CD8-positive, alpha-beta memory T cell (primary cell): ENCODE results near the gene SLBP. TPM values are rescaled to one million over a fixed set of nuclear protein-coding genes. Genes with fewer than 3 reads are reported as not detected.

Experiments used
- CTCF ChIA-PET: fragments of 350-600 bp; sonication (Branson Sonifier 250); formaldehyde crosslinking; loops from one replicate; lab custom pipeline; 2021; ENCODE audit warnings: antibody characterized with exemption; lab: Charles Lee
- POLR2A ChIA-PET: fragments of 350-600 bp; sonication (Branson Sonifier 250); formaldehyde crosslinking; loops from one replicate; lab custom pipeline; 2021; ENCODE audit warnings: antibody characterized with exemption; lab: Charles Lee
- DNase-seq, 5 donors: peaks; one replicate each; pipeline versions ENCODE4 v3.0.0 to v3.0.0-alpha.2; 2020 to 2022; ENCODE audit warnings: mixed read lengths in 1 of 5
- H3K27ac ChIP-seq: one replicate; pipeline ENCODE4 v1.7.0; 2013; ENCODE audit warnings: low read depth, mild to moderate bottlenecking, low read length, moderate library complexity
- H3K27me3 ChIP-seq: 2 replicates; pipeline ENCODE4 v1.7.0; 2013; ENCODE audit warnings: low read length, mild to moderate bottlenecking; ENCODE audit not compliant: insufficient read depth, poor library complexity, severe bottlenecking
- H3K36me3 ChIP-seq: 2 replicates; pipeline ENCODE4 v1.7.0; 2013; ENCODE audit warnings: mild to moderate bottlenecking, low read length, moderate library complexity; ENCODE audit not compliant: insufficient read depth
- H3K4me1 ChIP-seq: 2 replicates; pipeline ENCODE4 v1.7.0; 2013; ENCODE audit warnings: mild to moderate bottlenecking, low read length, moderate library complexity; ENCODE audit not compliant: insufficient read depth
- H3K4me3 ChIP-seq: 2 replicates; pipeline ENCODE4 v1.7.0; 2013; ENCODE audit warnings: mild to moderate bottlenecking, low read length
- H3K9me3 ChIP-seq: 2 replicates; pipeline ENCODE4 v1.7.0; 2013; ENCODE audit warnings: mild to moderate bottlenecking, low read length
- H3K27ac Mint-ChIP-seq, 8 donors: one replicate each; pipeline ENCODE4 v1.8.0; 2020 to 2021; ENCODE audit warnings: mixed read lengths in 8 of 8, mild to moderate bottlenecking in 6 of 8, inconsistent platforms in 3 of 8, moderate library complexity in 3 of 8
- H3K27me3 Mint-ChIP-seq, 2 donors: one replicate each; pipeline ENCODE4 v1.8.0; 2020 to 2021; ENCODE audit warnings: mixed read lengths in 2 of 2, mild to moderate bottlenecking in 1 of 2, moderate library complexity in 1 of 2
- H3K36me3 Mint-ChIP-seq, 3 donors: one replicate each; pipeline ENCODE4 v1.8.0; 2020 to 2021; ENCODE audit warnings: mixed read lengths in 3 of 3, inconsistent platforms in 1 of 3, mild to moderate bottlenecking in 1 of 3
- H3K4me1 Mint-ChIP-seq, 3 donors: one replicate each; pipeline ENCODE4 v1.8.0; 2020 to 2021; ENCODE audit warnings: mixed read lengths in 3 of 3, inconsistent platforms in 1 of 3, mild to moderate bottlenecking in 1 of 3
- H3K4me3 Mint-ChIP-seq, 7 donors: one replicate each; pipeline ENCODE4 v1.8.0; 2020 to 2021; ENCODE audit warnings: mixed read lengths in 7 of 7, mild to moderate bottlenecking in 6 of 7, moderate library complexity in 4 of 7, inconsistent platforms in 2 of 7
- H3K9me3 Mint-ChIP-seq, 5 donors: one replicate each; pipeline ENCODE4 v1.8.0; 2020 to 2022; ENCODE audit warnings: mixed read lengths in 5 of 5, mild to moderate bottlenecking in 3 of 5, moderate library complexity in 2 of 5, inconsistent platforms in 1 of 5
- polyA plus RNA-seq: library from polyadenylated mRNA; unstranded; fragments of 300-500 nt; fragmentation: Illumina TruSeq; gene quantifications from one replicate; pipeline ENCODE4 v1.2.3, GENCODE V29; 2021
- total RNA-seq, 2 experiments: library from RNA; stranded (reverse); gene quantifications; one replicate each; pipeline ENCODE4 v1.2.3, GENCODE V29; 2021

Gene SLBP
- total and polyA plus RNA-seq, 3 experiments from 2014 or later, result 71.6 to 164 (median 163) TPM

GRCh38 chr4:1646690-1647089, 65.4 kb downstream of the SLBP start:
- no peaks in the 10 kb centered on the region for H3K27me3 Mint-ChIP-seq
- no peaks in the 10 kb centered on the region for H3K9me3 Mint-ChIP-seq
- H3K27ac Mint-ChIP-seq, result peak overlapping the region in 1 of 8 donors; percentile 8
- H3K4me1 ChIP-seq, result no peaks in the 10 kb centered on the region
- no peaks in the 10 kb centered on the region for H3K36me3 ChIP-seq
- no peak overlapping the region for H3K27ac ChIP-seq
- H3K27me3 ChIP-seq, result no peaks in the 10 kb centered on the region
- no peaks in the 10 kb centered on the region for H3K9me3 ChIP-seq
- no peaks in the 10 kb centered on the region for H3K36me3 Mint-ChIP-seq
- DNase-seq, result no peak
- H3K4me1 Mint-ChIP-seq, result peaks cover 0 to 4% (median 3%) of the 10 kb centered on the region in 3 donors
- ChIA-PET POLR2A (no interaction called here), CTCF (interaction anchor here (1.3 to 1.4 kb wide), 2 partner anchors 12 to 46 kb away, joined by 3 to 4 read pairs; no protein-coding TSS in a partner anchor)
- H3K4me3 ChIP-seq, result no peak overlapping the region
- H3K4me3 Mint-ChIP-seq, result no peak overlapping the region

GRCh38 chr4:1644891-1645657, 67.0 kb downstream of the SLBP start:
- no peak overlapping the region for H3K27ac Mint-ChIP-seq
- H3K4me1 Mint-ChIP-seq, result peaks cover 0 to 4% (median 3%) of the 10 kb centered on the region in 3 donors
- no peaks in the 10 kb centered on the region for H3K27me3 Mint-ChIP-seq
- no peaks in the 10 kb centered on the region for H3K36me3 ChIP-seq
- no peaks in the 10 kb centered on the region for H3K4me1 ChIP-seq
- ChIA-PET POLR2A (no interaction called here), CTCF (interaction anchor here (1.1 kb wide), 1 partner anchor 16 kb away, joined by 3 read pairs; no protein-coding TSS in a partner anchor)
- H3K9me3 ChIP-seq, result no peaks in the 10 kb centered on the region
- no peaks in the 10 kb centered on the region for H3K27me3 ChIP-seq
- no peak for DNase-seq
- no peaks in the 10 kb centered on the region for H3K36me3 Mint-ChIP-seq
- H3K27ac ChIP-seq, result no peak overlapping the region
- no peak overlapping the region for H3K4me3 ChIP-seq
- H3K4me3 Mint-ChIP-seq, result no peak overlapping the region
- no peaks in the 10 kb centered on the region for H3K9me3 Mint-ChIP-seq

GRCh38 chr4:1643971-1644735, 68.0 kb downstream of the SLBP start:
- H3K36me3 ChIP-seq, result no peaks in the 10 kb centered on the region
- Mint-ChIP-seq H3K4me3 (no peak overlapping the region), H3K27me3 (no peaks in the 10 kb centered on the region), H3K27ac (no peak overlapping the region), H3K9me3 (no peaks in the 10 kb centered on the region), H3K36me3 (no peaks in the 10 kb centered on the region), H3K4me1 (peaks cover 0 to 4% (median 3%) of the 10 kb centered on the region in 3 donors)
- DNase-seq, result no peak
- no peak overlapping the region for H3K27ac ChIP-seq
- ChIA-PET CTCF (interaction anchor here (1.1 kb wide), 1 partner anchor 15 kb away, joined by 3 read pairs; no protein-coding TSS in a partner anchor), POLR2A (no interaction called here)
- no peaks in the 10 kb centered on the region for H3K4me1 ChIP-seq
- H3K27me3 ChIP-seq, result no peaks in the 10 kb centered on the region
- H3K4me3 ChIP-seq, result no peak overlapping the region
- H3K9me3 ChIP-seq, result no peaks in the 10 kb centered on the region

Other genes with a start within 250 kb of the SLBP start
- gene FAM53A, start 28.0 kb downstream of the SLBP start, total RNA-seq, result 1 to 10 TPM in 1 of 2 experiments, under 1 TPM in 1; 0.82 to 1.9 TPM
- 1.5 TPM for gene FAM53A, start 28.0 kb downstream of the SLBP start, polyA plus RNA-seq
- gene TMEM129, start 9.0 kb upstream of the SLBP start, total RNA-seq, result 10 to 100 TPM; 27.6 to 30.6 TPM
- gene TMEM129, start 9.0 kb upstream of the SLBP start, polyA plus RNA-seq, result 42.1 TPM
- gene TACC3, start 9.2 kb upstream of the SLBP start, total RNA-seq, result 100 to 1,000 TPM; 124 to 129 TPM
- 45.5 TPM for gene TACC3, start 9.2 kb upstream of the SLBP start, polyA plus RNA-seq
- under 1 TPM in 1 of 2 experiments, not detected in 1; 0.07 TPM for gene FGFR3, start 81.0 kb upstream of the SLBP start, total RNA-seq
- not detected for gene FGFR3, start 81.0 kb upstream of the SLBP start, polyA plus RNA-seq
- gene LETM1, start 143.8 kb upstream of the SLBP start, total RNA-seq, result 10 to 100 TPM; 85.4 to 87.3 TPM
- gene LETM1, start 143.8 kb upstream of the SLBP start, polyA plus RNA-seq, result 15.5 TPM
- gene NSD2, start 159.1 kb upstream of the SLBP start, total RNA-seq, result 100 to 1,000 TPM; 150 to 152 TPM
- gene NSD2, start 159.1 kb upstream of the SLBP start, polyA plus RNA-seq, result 9.0 TPM